Tibial nerve (tissue), 4 donors: ENCODE data around the gene SLC26A3.

Source experiments
- EP300 ChIP-seq, 2 donors: sonication (generic); formaldehyde crosslinking; IDR thresholded peaks; one replicate each; pipeline ENCODE4 v1.6.1; 2017; ENCODE audit warnings: antibody characterized with exemption in 2 of 2, mild to moderate bottlenecking in 1 of 2
- TF ChIP-seq, protein P1 (sequence below), 5 experiments: fragments of 200-600 bp in 3 of 5; fragments of 450-650 bp in 2 of 5; sonication (generic) in 3 of 5; IDR thresholded peaks; one replicate each; pipeline ENCODE4 v1.5.1; 2016 to 2019; ENCODE audit warnings: antibody characterized with exemption in 5 of 5, mild to moderate bottlenecking in 3 of 5, moderate library complexity in 2 of 5

DNA sequence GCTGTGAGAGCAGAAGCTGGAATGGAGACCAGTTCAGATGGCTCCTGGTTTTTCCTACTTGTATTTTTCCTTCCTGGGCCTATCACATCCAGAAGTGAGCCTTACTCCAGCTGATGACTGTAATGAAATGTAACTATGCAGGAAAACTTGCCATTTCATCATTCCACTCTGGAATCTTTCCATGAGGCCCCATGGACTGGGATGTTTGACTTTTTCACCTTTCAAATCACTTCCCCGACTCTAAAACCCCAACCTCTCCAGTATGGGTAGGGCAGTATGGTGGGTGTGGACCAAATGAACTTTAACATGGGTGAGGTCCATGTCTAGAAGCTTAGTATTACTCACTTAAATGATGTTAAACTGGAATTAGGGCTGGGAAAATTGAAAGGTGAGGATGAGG lies 47.6 kb upstream of the SLC26A3 start:
- TF ChIP-seq EP300 (IDR thresholded peaks at IDR 0.05): no peak
- TF ChIP-seq, protein P1, sequence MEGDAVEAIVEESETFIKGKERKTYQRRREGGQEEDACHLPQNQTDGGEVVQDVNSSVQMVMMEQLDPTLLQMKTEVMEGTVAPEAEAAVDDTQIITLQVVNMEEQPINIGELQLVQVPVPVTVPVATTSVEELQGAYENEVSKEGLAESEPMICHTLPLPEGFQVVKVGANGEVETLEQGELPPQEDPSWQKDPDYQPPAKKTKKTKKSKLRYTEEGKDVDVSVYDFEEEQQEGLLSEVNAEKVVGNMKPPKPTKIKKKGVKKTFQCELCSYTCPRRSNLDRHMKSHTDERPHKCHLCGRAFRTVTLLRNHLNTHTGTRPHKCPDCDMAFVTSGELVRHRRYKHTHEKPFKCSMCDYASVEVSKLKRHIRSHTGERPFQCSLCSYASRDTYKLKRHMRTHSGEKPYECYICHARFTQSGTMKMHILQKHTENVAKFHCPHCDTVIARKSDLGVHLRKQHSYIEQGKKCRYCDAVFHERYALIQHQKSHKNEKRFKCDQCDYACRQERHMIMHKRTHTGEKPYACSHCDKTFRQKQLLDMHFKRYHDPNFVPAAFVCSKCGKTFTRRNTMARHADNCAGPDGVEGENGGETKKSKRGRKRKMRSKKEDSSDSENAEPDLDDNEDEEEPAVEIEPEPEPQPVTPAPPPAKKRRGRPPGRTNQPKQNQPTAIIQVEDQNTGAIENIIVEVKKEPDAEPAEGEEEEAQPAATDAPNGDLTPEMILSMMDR (IDR thresholded peaks at IDR 0.05): no peak
